Measurements from ENCODE around the gene RUNX1.

GRCh38 chr21:34889320-34889675 is 159.8 kb downstream of the RUNX1 start:
- no peak for TF ChIP-seq CTCF (IDR thresholded peaks at IDR 0.05 in 8 of 11, conservative IDR thresholded peaks at IDR 0.05 in 3 of 11)
- no peak for TF ChIP-seq POLR2A (IDR thresholded peaks at IDR 0.05)
- TF ChIP-seq POLR2AphosphoS5 (IDR thresholded peaks at IDR 0.05): no peak

Measured in spleen (tissue), 7 donors.